Measurements from ENCODE around the gene EFTUD2.
"Not testable (repeated sequence)": the region's sequence is repeated elsewhere in the genome, so short reads cannot be mapped to it uniquely, and the experiment has no call there.

Gene EFTUD2

GRCh38 chr17:44899074-44899782 lies at the start of gene EFTUD2:
TSS of gene EFTUD2 (minus strand) at chr17:44899445. CDS start at chr17:44894521, 4,924 bp downstream.
- DNase-seq = peak; percentile 85 to 96

GRCh38 chr17:44948315-44948795 lies 49.1 kb upstream of the EFTUD2 start:
- DNase-seq = no peak

DNA sequence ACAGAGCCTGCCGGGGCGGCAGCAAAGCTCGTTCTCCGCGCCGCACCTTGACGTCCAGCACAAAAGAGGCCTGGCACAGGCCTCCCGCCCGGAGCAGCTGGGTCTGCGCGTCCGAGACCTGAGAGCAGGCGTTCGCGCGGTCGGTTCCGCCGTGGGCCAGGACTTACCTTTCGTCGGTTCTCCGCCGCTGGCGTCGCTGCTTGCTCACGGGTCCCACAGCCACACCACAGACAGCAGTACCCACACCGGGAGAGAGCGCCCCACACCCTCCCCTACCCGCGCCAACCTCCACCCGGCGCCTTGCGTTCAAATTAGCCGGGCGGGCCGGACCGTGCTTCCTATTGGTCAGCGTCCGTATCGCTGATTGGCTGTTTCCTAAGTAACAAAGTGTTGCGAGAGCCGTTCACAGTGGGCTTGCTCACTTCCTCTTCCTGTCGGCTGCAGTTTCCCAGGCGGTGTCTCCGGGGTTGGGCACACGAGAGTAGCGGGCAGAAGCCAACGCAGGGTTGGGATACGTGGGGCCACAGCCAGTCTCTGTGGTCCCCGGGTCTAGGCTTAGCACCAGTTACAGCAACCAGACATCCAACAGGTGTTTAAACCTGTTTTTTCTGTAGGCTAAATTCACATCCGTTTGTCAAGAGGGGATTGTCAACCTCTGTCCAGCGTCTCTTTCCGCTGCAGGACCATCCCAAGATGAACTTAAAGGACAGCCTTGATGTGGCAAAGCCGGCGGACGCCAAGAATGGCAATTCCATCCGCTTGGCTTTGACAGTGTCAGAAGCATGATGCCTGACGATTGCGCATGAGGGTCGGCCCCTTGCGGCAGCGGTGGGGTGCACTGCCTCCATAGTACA lies 48.4 kb upstream of the EFTUD2 start, which contains the start of gene KIF18B:
Gene KIF18B (minus strand): TSS at position 313 of the 854 bp plus-strand sequence. CDS start 11,429 bp downstream, outside the sequence.
- peak; percentile 99 for DNase-seq

DNA sequence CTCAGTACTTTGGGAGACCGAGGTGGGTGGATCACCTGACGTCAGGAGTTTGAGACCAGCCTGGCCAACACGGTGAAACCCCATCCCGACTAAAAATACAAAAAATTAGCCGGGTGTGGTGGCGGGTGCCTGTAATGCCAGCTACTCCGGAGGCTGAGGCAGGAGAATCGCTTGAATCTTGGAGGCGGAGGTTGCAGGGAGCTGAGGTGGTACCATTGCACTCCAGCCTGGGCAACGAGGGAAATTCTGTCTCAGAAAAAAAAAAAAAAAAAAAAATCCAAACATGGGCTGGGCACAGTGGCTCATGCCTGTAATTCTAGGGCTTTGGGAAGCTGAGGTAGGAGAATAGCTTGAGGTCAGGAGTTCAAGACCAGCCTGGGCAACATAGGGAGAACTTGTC lies 46.4 kb upstream of the EFTUD2 start:
- DNase-seq = not testable (repeated sequence)

- DNase-seq = no peak
Observed at GRCh38 chr17:44942456-44942855, 43.2 kb upstream of the EFTUD2 start.

DNA sequence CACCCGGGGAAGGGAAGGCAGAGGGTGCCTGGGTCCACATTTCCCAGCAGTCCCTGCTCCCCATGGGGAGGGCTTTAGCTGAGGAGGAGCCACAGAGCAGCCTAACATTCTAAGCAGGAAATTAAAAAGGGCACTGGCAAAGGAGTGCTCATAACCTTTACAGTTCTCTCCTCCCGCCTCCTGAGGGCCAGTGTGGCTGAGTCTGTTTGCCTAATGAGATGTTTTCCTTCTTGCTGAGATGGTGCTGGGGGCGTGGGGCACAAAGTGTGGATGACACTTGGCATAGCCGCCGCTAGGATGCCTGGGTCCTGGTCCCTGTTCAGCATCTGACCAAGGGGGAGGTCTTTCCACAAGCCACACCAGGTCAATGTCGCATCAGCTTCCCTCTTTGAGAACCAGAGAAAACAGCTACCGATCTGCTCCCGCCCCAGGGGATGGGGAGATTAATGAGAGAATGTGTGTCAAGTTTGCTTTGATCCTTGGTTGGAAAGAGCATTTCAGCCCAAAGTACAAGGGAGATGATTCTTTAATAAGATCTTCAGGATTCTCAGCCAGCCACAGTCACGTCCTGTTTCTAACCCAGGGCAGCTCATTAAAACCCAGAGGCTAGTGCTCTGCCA lies 42.6 kb upstream of the EFTUD2 start:
- DNase-seq = no peak

DNA sequence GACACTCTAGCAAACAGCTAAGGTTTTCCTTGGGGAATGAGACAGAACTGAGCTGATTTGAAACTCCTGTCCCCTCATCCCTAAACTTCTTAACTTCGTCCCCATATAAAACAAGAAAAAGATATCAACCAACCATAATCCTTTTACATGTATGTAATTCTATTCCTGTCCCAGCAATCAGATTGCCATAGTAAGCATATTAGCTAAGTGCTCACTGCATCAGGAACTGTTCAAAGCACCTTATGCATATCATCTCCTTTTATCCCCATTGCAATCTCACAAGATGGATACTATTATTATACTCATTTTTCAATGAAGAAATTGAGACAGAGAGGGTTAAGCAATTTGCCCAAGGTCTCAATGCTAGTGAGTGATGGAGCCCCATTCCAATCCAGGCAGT lies 41.5 kb upstream of the EFTUD2 start:
- no peak for DNase-seq

DNA sequence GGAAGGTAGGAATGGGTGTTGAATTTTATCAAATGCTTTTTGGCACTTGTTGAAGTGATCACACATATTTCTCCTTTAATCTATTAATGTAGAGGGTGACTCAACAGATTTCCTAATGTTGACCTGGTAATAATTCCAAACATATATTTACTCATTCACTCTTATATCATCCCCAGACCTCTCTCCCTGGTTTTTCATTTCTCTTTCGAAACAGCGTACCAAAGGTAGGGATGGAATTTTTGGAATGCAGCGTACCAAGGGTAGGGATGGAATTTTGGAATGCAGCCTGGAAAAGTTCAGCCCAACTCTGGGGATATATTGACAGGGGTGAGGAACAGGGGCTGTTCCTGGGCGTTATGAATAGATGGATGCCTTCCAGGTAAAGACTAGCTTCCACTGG lies 41.1 kb upstream of the EFTUD2 start:
- DNase-seq = no peak

GRCh38 chr17:44935116-44935515 lies 35.9 kb upstream of the EFTUD2 start:
- no peak for DNase-seq

DNA sequence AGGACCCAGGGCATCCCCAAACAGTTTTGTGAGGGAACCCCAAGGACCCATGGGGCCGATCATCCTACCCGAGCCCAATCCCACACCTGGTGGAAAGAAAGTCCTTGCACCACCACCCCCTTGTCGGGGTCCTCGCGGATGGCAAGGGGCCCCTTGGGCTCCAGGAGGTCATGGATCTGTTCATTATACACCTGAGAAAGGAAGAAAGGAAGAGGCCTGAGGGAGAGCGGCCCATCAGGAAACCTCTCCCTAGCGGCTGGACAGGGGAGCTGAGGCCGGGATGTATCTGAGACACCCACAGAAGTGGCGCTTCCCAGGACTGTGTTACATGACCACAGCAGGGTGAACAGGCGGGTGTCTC lies 35.5 kb upstream of the EFTUD2 start:
- DNase-seq = no peak

DNA sequence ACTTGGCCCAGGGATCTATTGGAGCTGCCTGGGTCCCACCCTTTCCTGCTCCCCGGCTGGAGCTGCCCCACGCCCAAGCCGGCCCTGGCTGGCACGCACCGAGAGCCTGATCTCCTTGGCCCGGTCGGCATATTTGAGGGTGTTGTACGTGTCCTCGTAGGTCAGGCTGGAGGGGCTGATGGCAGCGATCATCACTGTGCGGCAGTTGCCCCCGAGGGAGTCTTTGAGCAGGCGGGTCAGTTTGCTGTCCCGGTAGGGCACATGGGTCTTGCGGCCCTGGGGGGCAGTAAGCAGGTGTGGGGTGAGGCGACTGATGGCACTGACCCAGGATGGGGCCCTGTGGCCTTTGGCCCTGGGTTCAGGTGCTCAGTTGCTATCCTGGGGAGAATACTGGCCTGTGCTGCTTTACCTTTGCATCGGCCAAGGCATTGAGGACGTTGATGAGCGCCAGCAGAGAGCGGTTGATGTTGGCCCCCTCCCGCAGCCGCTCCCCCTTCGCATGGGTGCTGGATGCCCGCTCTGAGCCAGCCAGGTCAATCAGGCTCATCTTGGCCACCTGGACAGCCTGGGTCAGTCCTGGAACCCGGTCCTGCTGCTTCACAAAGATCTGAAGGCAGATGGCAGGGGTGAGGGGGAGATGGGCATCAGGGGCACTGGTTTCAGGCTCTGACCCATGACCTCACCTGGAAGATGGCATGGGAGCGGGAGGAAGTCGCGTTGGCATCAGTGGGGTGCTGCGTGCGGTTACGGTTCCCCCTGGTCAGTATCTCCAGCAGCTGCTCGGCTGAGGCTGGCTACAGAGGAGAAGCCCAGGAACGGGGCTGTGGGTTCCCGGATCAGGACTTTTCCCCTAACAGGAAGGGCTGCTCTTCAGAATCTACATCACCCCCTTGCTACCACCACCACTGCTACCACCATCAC lies 34.8 kb upstream of the EFTUD2 start:
- DNase-seq = no peak

GRCh38 chr17:44932787-44933097 lies 33.5 kb upstream of the EFTUD2 start:
- DNase-seq = no peak

GRCh38 chr17:44932096-44932786 lies 33.0 kb upstream of the EFTUD2 start:
- DNase-seq = no peak

DNA sequence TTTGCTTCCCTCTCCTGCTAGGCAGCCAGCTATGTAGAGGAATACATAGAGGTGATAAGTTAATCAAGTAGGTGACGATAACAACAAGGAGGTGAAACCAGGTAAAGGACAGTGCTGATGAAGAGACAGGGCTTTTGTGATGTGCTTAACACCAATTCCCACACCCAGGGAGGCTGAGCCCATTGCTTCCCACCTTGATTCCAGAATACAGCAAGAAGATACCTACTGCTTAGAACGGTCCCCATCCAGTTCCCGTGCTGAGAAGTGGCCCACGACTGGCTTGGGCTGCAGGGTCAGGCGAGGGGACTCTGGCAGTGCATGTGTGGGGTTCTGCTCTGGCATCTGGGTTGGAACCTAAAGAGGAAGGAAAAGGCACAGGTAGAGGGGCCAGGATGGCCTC lies 32.1 kb upstream of the EFTUD2 start:
- DNase-seq = no peak

GRCh38 chr17:44930667-44931066 lies 31.4 kb upstream of the EFTUD2 start:
- DNase-seq = no peak

DNA sequence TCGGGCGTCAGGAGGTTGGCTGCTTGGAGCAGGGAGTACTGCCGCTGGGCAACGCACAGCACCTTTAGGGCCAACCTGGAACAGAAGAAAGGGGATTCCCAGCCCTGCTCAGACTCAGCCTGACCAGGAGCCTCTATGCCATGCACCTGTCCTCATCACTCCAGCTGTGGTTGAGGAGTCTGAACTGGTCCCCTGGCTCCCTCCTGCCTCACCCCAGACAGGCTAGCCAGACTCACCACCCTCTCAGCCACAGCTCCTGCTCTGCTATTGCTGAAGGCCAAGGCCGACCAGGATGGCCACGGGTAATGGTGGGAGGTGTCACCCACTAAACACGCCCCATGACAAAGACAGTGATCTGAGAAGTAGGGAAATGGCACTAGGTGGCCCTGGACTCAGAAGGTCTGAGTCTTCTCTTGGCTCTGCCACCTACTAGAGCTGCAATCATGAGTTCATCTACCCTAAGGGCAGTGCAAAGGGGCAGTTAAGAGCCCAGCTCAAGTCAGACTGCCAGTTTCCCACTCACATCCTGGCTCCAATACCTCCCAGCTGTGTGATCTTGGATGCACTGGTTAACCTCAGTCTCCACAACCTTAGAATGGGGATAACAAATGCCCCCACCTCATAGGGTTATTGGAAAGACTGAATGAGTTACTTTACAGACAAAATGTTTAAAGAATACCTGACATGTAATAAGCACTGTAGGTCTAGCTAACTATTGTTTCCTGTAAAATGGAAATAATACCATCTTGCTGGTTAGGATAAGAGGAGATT lies 29.9 kb upstream of the EFTUD2 start:
- no peak for DNase-seq

GRCh38 chr17:44928136-44928535 lies 28.9 kb upstream of the EFTUD2 start:
- DNase-seq = no peak

GRCh38 chr17:44927696-44928095 lies 28.5 kb upstream of the EFTUD2 start:
- no peak for DNase-seq

- DNase-seq = no peak
Observed at GRCh38 chr17:44926821-44927525, 27.7 kb upstream of the EFTUD2 start.
